ENCODE results near the gene PGF.

- no peak for TF ChIP-seq CTCF (IDR thresholded peaks at IDR 0.05)
- TF ChIP-seq POLR2A (IDR thresholded peaks at IDR 0.05): no peak
Measured at GRCh38 chr14:74892745-74893144, 62.7 kb downstream of the PGF start.

Data from esophagus squamous epithelium (tissue), 4 donors.